Kasumi-1 (cell line): ENCODE data around the gene HSPA6.
"Not testable (repeated sequence)": the region's sequence is repeated elsewhere in the genome, so short reads cannot be mapped to it uniquely, and the experiment has no call there.

Source experiments
- DNase-seq, 2 experiments: peaks; one replicate each; lab custom pipeline; 2025; lab: John Stamatoyannopoulos, UW

Gene HSPA6

DNA sequence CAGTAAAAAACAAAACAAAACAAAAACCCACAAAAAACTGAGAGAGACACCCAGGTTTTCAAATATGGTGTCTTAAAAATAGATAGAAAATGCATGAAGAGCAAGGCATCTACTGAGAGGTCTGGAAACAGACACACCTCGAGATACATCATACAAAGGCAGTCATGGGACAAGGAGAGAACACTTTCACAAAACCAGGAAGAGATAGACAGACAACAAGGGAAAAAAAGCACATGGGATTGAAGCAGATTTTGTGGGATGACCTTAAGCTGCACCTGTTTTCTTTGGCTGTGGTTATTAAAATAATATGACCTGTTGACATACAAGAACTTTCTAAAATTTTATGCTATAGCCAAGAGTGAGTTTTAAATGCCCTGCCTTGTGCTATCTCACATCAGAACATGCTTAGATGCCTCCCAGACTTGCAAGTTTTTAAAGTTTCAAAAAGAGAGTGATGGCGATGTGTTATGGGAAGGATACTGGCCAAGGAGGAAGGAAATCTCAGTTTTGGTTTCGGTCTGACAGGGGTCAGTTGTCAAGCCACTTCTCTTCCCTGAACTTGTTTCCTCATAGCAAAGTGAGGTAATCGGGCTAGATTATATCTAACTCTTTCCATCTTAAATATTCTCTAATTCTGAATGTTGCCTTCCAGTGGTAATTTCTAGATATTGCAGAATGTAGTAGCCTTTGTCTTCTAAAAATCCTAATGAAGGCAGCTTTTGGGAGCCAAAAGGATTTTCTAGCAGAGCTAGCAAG is 36.8 kb downstream of the HSPA6 start:
- not testable (repeated sequence) for DNase-seq

DNA sequence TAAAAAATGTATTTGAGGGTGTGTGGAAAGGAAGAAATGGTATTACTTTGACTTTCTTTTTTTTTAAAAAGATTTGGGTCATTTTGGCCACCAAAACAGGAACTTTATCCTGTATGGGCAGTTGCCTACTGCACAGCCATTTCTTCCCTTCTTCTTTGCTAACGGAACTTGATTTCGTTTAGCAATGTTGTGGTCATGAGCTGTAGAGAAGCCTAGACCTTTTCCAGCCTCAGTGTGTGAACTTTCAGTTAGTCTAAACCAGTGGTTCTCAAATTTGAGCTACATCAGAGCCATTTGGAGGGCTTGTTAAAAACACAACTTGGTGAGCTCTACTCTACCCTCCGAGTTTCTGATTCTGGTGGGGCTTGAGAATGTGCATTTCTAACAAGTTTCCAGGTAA is 38.1 kb downstream of the HSPA6 start:
- DNase-seq = not testable (repeated sequence)

DNA sequence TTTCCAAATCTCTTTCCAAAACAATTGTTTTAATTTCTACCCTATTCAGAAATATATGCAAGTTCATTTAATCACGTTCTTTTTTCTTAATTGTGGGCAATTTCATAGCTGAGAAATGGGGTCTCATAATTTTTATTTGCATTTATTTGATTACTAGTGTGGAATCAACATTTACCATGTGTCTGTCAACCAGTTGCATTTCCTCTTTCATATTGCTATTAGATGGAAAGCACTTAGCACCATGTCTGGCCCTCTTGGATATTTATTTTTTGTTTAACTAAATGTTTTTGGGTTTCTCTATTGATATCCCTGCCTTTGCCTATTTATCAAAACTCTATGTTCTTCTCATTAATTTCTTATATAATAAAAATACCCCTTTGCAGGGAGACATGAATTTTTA is 39.2 kb downstream of the HSPA6 start:
- DNase-seq = not testable (repeated sequence)

- DNase-seq = not testable (repeated sequence)
Observed at GRCh38 chr1:161566602-161566960, 42.2 kb downstream of the HSPA6 start.

DNA sequence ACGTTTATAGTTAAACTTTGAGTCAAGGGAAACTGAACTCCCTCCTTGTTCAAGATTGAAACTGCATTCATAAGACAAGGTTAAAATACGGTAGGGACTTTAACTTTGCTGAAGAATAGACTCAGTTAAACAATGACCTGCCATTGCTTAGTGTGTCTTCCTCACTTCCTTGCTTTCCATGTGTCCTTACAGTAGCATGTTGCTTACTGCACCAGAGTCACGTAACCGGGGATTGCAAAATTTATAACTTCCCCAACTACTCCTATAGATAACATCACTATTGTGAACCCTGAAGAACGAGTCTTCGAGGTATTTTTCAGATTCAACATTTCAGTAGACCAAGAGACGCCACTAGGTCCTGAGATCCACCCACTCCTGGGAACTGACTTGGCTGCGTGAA is 47.4 kb downstream of the HSPA6 start:
- not testable (repeated sequence) for DNase-seq
